Measurements from ENCODE around the gene MUC7. TPM values are rescaled to one million over a fixed set of nuclear protein-coding genes. Genes with fewer than 3 reads are reported as not detected.
A peak's percentile ranks its signal among the peaks of the same experiment; 100 is the strongest.

The MUC7 gene
- total and polyA plus RNA-seq, 2 donors (not counting 1 experiment from before 2014, with no cell fraction given): not detected

DNA sequence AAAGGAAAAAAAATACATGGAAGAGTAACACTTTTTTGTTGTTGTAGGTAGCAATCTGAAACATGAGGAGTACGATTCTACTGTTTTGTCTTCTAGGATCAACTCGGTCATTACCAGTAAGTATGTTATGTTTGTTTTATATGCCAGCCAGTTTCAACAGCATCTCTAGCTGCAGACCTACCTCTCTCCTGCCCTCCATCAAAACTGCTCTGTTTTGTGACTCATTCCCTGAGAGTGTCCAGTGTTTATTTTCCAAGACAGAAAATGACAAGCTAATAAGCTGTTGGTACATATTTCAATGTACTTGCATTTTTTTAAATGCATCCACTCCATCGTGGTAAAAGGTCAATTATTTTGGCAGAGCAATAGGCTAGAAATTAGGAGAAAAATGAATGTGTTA, 46.7 kb downstream of the MUC7 start:
- Histone ChIP-seq H2AFZ (ENCODE audit: low read length) (no peak overlapping the region), H3K9ac (ENCODE audit: insufficient read depth, low read length) (no peak overlapping the region), H3K4me3 (replicated peaks in 1 of 4; ENCODE audit: control extremely low read depth in 1 of 4, insufficient read depth in 1 of 4, low read depth in 3 of 4, low read length in 4 of 4) (no peak overlapping the region), H3K9me3 (ENCODE audit: control insufficient read depth, insufficient read depth, low read depth, low read length) (no peaks in the 10 kb centered on the region), H3K4me1 (ENCODE audit: control insufficient read depth, extremely low read depth, insufficient read depth, low read length) (no peaks in the 10 kb centered on the region), H4K20me1 (ENCODE audit: control insufficient read depth, extremely low read depth, insufficient read depth, low read length) (no peaks in the 10 kb centered on the region), H3K79me2 (ENCODE audit: control insufficient read depth, insufficient read depth, low read length) (no peaks in the 10 kb centered on the region), H3K27ac (ENCODE audit: insufficient read depth, low read length) (no peak overlapping the region), H3K4me2 (ENCODE audit: extremely low read depth, insufficient read depth, low read length) (no peak overlapping the region), H3K27me3 (ENCODE audit: control insufficient read depth, insufficient read depth, low read length) (no peaks in the 10 kb centered on the region), H3K36me3 (ENCODE audit: control insufficient read depth, insufficient read depth, low read length) (no peaks in the 10 kb centered on the region)
- peak; percentile 10 to 12 for DNase-seq (ENCODE audit: low read depth in 2 of 2)
- TF ChIP-seq, protein P1, sequence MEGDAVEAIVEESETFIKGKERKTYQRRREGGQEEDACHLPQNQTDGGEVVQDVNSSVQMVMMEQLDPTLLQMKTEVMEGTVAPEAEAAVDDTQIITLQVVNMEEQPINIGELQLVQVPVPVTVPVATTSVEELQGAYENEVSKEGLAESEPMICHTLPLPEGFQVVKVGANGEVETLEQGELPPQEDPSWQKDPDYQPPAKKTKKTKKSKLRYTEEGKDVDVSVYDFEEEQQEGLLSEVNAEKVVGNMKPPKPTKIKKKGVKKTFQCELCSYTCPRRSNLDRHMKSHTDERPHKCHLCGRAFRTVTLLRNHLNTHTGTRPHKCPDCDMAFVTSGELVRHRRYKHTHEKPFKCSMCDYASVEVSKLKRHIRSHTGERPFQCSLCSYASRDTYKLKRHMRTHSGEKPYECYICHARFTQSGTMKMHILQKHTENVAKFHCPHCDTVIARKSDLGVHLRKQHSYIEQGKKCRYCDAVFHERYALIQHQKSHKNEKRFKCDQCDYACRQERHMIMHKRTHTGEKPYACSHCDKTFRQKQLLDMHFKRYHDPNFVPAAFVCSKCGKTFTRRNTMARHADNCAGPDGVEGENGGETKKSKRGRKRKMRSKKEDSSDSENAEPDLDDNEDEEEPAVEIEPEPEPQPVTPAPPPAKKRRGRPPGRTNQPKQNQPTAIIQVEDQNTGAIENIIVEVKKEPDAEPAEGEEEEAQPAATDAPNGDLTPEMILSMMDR (conservative IDR thresholded peaks at IDR 0.05 in 1 of 2, IDR thresholded peaks at IDR 0.05 in 1 of 2; ENCODE audit: low read depth in 1 of 2, low read length in 2 of 2): no peak
- TF ChIP-seq EZH2 (IDR thresholded peaks at IDR 0.05; ENCODE audit: low read length, missing control alignments): no peak

DNA sequence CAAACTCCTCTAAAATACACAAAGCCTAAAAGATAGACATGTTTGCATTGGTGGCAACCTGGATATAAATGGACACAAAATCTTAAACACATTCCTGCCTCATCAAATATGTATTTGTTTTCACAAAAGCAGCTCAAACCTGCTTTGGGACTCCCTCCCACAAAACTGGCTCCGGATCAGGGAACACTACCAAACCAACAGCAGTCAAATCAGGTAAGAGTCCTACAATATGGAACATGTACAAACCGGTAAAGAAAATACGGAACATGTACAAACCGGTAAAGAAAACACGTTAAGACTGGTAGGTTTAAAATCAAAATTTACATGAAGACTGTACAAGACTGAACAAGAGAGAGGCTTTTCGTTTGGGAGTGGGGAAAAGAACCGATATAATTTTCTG, 50.6 kb downstream of the MUC7 start:
- Histone ChIP-seq H3K9ac (ENCODE audit: insufficient read depth, low read length) (no peak overlapping the region), H3K27ac (ENCODE audit: insufficient read depth, low read length) (no peak overlapping the region), H3K79me2 (ENCODE audit: control insufficient read depth, insufficient read depth, low read length) (no peaks in the 10 kb centered on the region), H4K20me1 (ENCODE audit: control insufficient read depth, extremely low read depth, insufficient read depth, low read length) (no peaks in the 10 kb centered on the region), H2AFZ (ENCODE audit: low read length) (no peak overlapping the region), H3K4me2 (ENCODE audit: extremely low read depth, insufficient read depth, low read length) (no peak overlapping the region), H3K4me3 (replicated peaks in 1 of 4; ENCODE audit: control extremely low read depth in 1 of 4, insufficient read depth in 1 of 4, low read depth in 3 of 4, low read length in 4 of 4) (no peak overlapping the region), H3K36me3 (ENCODE audit: control insufficient read depth, insufficient read depth, low read length) (no peaks in the 10 kb centered on the region), H3K9me3 (ENCODE audit: control insufficient read depth, insufficient read depth, low read depth, low read length) (no peaks in the 10 kb centered on the region), H3K27me3 (ENCODE audit: control insufficient read depth, insufficient read depth, low read length) (no peaks in the 10 kb centered on the region), H3K4me1 (ENCODE audit: control insufficient read depth, extremely low read depth, insufficient read depth, low read length) (no peaks in the 10 kb centered on the region)
- DNase-seq (ENCODE audit: low read depth in 2 of 2): no peak
- no peak for TF ChIP-seq EZH2 (IDR thresholded peaks at IDR 0.05; ENCODE audit: low read length, missing control alignments)
- TF ChIP-seq, protein P1 (conservative IDR thresholded peaks at IDR 0.05 in 1 of 2, IDR thresholded peaks at IDR 0.05 in 1 of 2; ENCODE audit: low read depth in 1 of 2, low read length in 2 of 2): no peak

DNA sequence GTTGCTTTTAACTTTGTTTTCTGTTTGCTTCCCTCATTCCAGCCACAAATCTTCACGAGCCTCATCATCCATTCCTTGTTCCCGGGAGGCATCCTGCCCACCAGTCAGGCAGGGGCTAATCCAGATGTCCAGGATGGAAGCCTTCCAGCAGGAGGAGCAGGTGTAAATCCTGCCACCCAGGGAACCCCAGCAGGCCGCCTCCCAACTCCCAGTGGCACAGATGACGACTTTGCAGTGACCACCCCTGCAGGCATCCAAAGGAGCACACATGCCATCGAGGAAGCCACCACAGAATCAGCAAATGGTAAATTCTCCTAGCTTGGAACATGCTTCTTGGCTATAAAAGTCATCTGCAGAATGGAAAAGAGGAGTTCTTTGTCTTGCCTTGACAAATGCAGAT, 59.0 kb downstream of the MUC7 start:
- Histone ChIP-seq H3K79me2 (ENCODE audit: control insufficient read depth, insufficient read depth, low read length) (no peaks in the 10 kb centered on the region), H3K36me3 (ENCODE audit: control insufficient read depth, insufficient read depth, low read length) (no peaks in the 10 kb centered on the region), H3K4me2 (ENCODE audit: extremely low read depth, insufficient read depth, low read length) (no peak overlapping the region), H3K4me1 (ENCODE audit: control insufficient read depth, extremely low read depth, insufficient read depth, low read length) (no peaks in the 10 kb centered on the region), H3K27ac (ENCODE audit: insufficient read depth, low read length) (no peak overlapping the region), H3K27me3 (ENCODE audit: control insufficient read depth, insufficient read depth, low read length) (no peaks in the 10 kb centered on the region), H3K4me3 (replicated peaks in 1 of 4; ENCODE audit: control extremely low read depth in 1 of 4, insufficient read depth in 1 of 4, low read depth in 3 of 4, low read length in 4 of 4) (no peak overlapping the region), H4K20me1 (ENCODE audit: control insufficient read depth, extremely low read depth, insufficient read depth, low read length) (no peaks in the 10 kb centered on the region), H2AFZ (ENCODE audit: low read length) (no peak overlapping the region), H3K9me3 (ENCODE audit: control insufficient read depth, insufficient read depth, low read depth, low read length) (no peaks in the 10 kb centered on the region), H3K9ac (ENCODE audit: insufficient read depth, low read length) (no peak overlapping the region)
- DNase-seq (ENCODE audit: low read depth in 2 of 2): no peak
- TF ChIP-seq, protein P1 (conservative IDR thresholded peaks at IDR 0.05 in 1 of 2, IDR thresholded peaks at IDR 0.05 in 1 of 2; ENCODE audit: low read depth in 1 of 2, low read length in 2 of 2): no peak
- no peak for TF ChIP-seq EZH2 (IDR thresholded peaks at IDR 0.05; ENCODE audit: low read length, missing control alignments)

Measured in fibroblast of lung (primary cell).